ENCODE results near the gene TIMM10.

- TF ChIP-seq CTCF (IDR thresholded peaks at IDR 0.05) (no peak), POLR2A (IDR thresholded peaks at IDR 0.05) (no peak)
Observed at GRCh38 chr11:57490456-57491248, 39.9 kb downstream of the TIMM10 start.
